ENCODE measurements around the gene CD109.
"Not testable (repeated sequence)": the region's sequence is repeated elsewhere in the genome, so short reads cannot be mapped to it uniquely, and the experiment has no call there.

- TF ChIP-seq POLR2A, CTCF (IDR thresholded peaks at IDR 0.05): not testable (repeated sequence)
Observed at GRCh38 chr6:73805221-73805620, 109.2 kb downstream of the CD109 start.

Measured in adrenal gland (tissue), 5 donors.